IMR-90 (cell line): ENCODE results near the gene GNG5. TPM values are rescaled to one million over a fixed set of nuclear protein-coding genes. Genes with fewer than 3 reads are reported as not detected.

ENCODE experiments used
- ATAC-seq: fragments of 200-7000 bp; cut with Tn5 transposase; 2 replicates; pipeline ENCODE4 v1.9.1; 2020; ENCODE audit warnings: low read depth, mild to moderate bottlenecking, moderate library complexity
- BruUV-seq: library from RNA; stranded (reverse); fragments of 400-500 nt; replicated peaks from 2 replicates; lab custom pipeline; 2021; lab: Mats Ljungman, UMichigan
- CTCF ChIA-PET: fragments of 300-600 bp; formaldehyde crosslinking; extraction: SDS; loops from one replicate; lab custom pipeline; 2021; ENCODE audit warnings: antibody characterized with exemption; lab: Yijun Ruan, JAX
- POLR2A ChIA-PET: fragments of 300-600 bp; sonication (Branson Sonifier 250); formaldehyde crosslinking; loops from one replicate; lab custom pipeline; 2022; ENCODE audit warnings: antibody characterized with exemption; ENCODE audit not compliant: unreplicated experiment; lab: Charles Lee
- DNase-seq: peaks from one replicate; pipeline ENCODE4 v3.0.0; 2013
- H2AFZ ChIP-seq: replicated peaks from 2 replicates; pipeline ENCODE3; 2013; ENCODE audit warnings: low read length, mild to moderate bottlenecking; ENCODE audit not compliant: poor library complexity
- H2AK5ac ChIP-seq: 2 replicates; pipeline ENCODE4 v1.6.1; 2013; ENCODE audit warnings: low read depth, low read length, inconsistent platforms
- H2AK9ac ChIP-seq: replicated peaks from 2 replicates; pipeline ENCODE3; 2013; ENCODE audit warnings: mild to moderate bottlenecking, low read depth, low read length, moderate library complexity; ENCODE audit not compliant: poor library complexity
- H2BK120ac ChIP-seq: 2 replicates; pipeline ENCODE4 v1.6.1; 2013; ENCODE audit warnings: low read depth, low read length, inconsistent platforms
- H2BK15ac ChIP-seq: 3 replicates; pipeline ENCODE4 v1.6.1; 2013; ENCODE audit warnings: low read depth, low read length, inconsistent platforms
- H2BK20ac ChIP-seq: 2 replicates; pipeline ENCODE4 v1.6.1; 2013; ENCODE audit warnings: low read depth, mild to moderate bottlenecking, inconsistent platforms, low read length, moderate library complexity
- H2BK5ac ChIP-seq: 2 replicates; pipeline ENCODE4 v1.6.1; 2013; ENCODE audit warnings: mild to moderate bottlenecking, low read depth, low read length, inconsistent platforms; ENCODE audit not compliant: poor library complexity, severe bottlenecking
- H3K14ac ChIP-seq: replicated peaks from 2 replicates; pipeline ENCODE4 v1.6.1; 2013; ENCODE audit warnings: low read depth, low read length, inconsistent platforms
- H3K18ac ChIP-seq: 2 replicates; pipeline ENCODE4 v1.6.1; 2013; ENCODE audit warnings: low read depth, low read length, control low read depth
- H3K23ac ChIP-seq: 2 replicates; pipeline ENCODE4 v1.6.1; 2013; ENCODE audit warnings: low read depth, low read length, inconsistent platforms
- H3K27ac ChIP-seq: 2 replicates; pipeline ENCODE4 v1.5.1; 2013; ENCODE audit warnings: mild to moderate bottlenecking, control low read depth, low read length; ENCODE audit not compliant: insufficient read depth
- H3K27me3 ChIP-seq: 2 replicates; pipeline ENCODE4 v1.6.1; 2013; ENCODE audit warnings: low read length; ENCODE audit not compliant: control insufficient read depth, insufficient read depth
- H3K36me3 ChIP-seq: 2 replicates; pipeline ENCODE4 v1.6.1; 2013; ENCODE audit warnings: low read length, mixed read lengths; ENCODE audit not compliant: control insufficient read depth, insufficient read depth
- H3K4ac ChIP-seq: 2 replicates; pipeline ENCODE4 v1.6.1; 2013; ENCODE audit warnings: low read depth, low read length, inconsistent platforms
- H3K4me1 ChIP-seq: 2 replicates; pipeline ENCODE4 v1.6.1; 2013; ENCODE audit warnings: low read length, mixed read lengths; ENCODE audit not compliant: control insufficient read depth, insufficient read depth
- H3K4me2 ChIP-seq: 2 replicates; pipeline ENCODE4 v1.6.1; 2013; ENCODE audit warnings: low read depth, mild to moderate bottlenecking, control low read depth, low read length, moderate library complexity
- H3K4me3 ChIP-seq: 2 replicates; pipeline ENCODE4 v1.5.1; 2013; ENCODE audit warnings: low read depth, mild to moderate bottlenecking, control low read depth, low read length, moderate library complexity; ENCODE audit not compliant: insufficient read depth
- H3K56ac ChIP-seq: 2 replicates; pipeline ENCODE4 v1.6.1; 2013; ENCODE audit warnings: low read length, inconsistent platforms; ENCODE audit not compliant: insufficient read depth; ENCODE audit errors: extremely low read depth
- H3K79me1 ChIP-seq, 2 experiments: 2 replicates each; pipeline ENCODE4 v1.6.1; 2013; ENCODE audit warnings: low read length in 2 of 2, inconsistent platforms in 1 of 2, low read depth in 1 of 2
- H3K9ac ChIP-seq: 2 replicates; pipeline ENCODE4 v1.6.1; 2013; ENCODE audit warnings: low read depth, low read length, control low read depth
- H3K9me1 ChIP-seq: 2 replicates; pipeline ENCODE4 v1.6.1; 2013; ENCODE audit warnings: low read length, inconsistent platforms; ENCODE audit not compliant: insufficient read depth
- H3K9me3 ChIP-seq: 2 replicates; pipeline ENCODE4 v1.6.1; 2013; ENCODE audit warnings: low read length; ENCODE audit not compliant: control insufficient read depth, insufficient read depth
- H4K20me1 ChIP-seq: 2 replicates; pipeline ENCODE4 v1.6.1; 2013; ENCODE audit warnings: low read length, inconsistent platforms; ENCODE audit not compliant: insufficient read depth
- H4K5ac ChIP-seq: 2 replicates; pipeline ENCODE4 v1.6.1; 2013; ENCODE audit warnings: mild to moderate bottlenecking, low read depth, low read length, control low read depth
- H4K8ac ChIP-seq, 2 experiments: 2 replicates each; pipeline ENCODE4 v1.6.1; 2013; ENCODE audit warnings: low read depth in 2 of 2, low read length in 2 of 2, control low read depth in 1 of 2, inconsistent platforms in 1 of 2
- H4K91ac ChIP-seq: 2 replicates; pipeline ENCODE4 v1.6.1; 2013; ENCODE audit warnings: low read depth, low read length, inconsistent platforms; ENCODE audit not compliant: insufficient read depth
- BHLHE40 ChIP-seq: fragments of 150-350 bp; IDR thresholded peaks from 2 replicates; pipeline ENCODE4 v1.6.1; 2016; ENCODE audit warnings: mild to moderate bottlenecking, low read depth, low read length
- CEBPB ChIP-seq: IDR thresholded peaks from 2 replicates; pipeline ENCODE4 v1.6.1; 2012; ENCODE audit warnings: low read depth, low read length, improper control_type of control experiment
- CHD1 ChIP-seq: IDR thresholded peaks from 2 replicates; pipeline ENCODE4 v1.6.1; 2012; ENCODE audit warnings: low read depth, low read length, improper control_type of control experiment
- CTCF ChIP-seq: conservative IDR thresholded peaks from 2 replicates; pipeline ENCODE4 v1.5.1; 2012; ENCODE audit warnings: mild to moderate bottlenecking, low read depth, low read length, improper control_type of control experiment
- ELK1 ChIP-seq: fragments of 150-350 bp; IDR thresholded peaks from 2 replicates; pipeline ENCODE4 v1.6.1; 2016; ENCODE audit warnings: low read depth, mild to moderate bottlenecking, low read length, moderate library complexity, borderline replicate concordance
- FOS ChIP-seq: fragments of 150-350 bp; IDR thresholded peaks from 2 replicates; pipeline ENCODE4 v1.6.1; 2016; ENCODE audit warnings: low read depth, low read length
- MAFK ChIP-seq: IDR thresholded peaks from 2 replicates; pipeline ENCODE4 v1.6.1; 2012; ENCODE audit warnings: low read depth, low read length, improper control_type of control experiment
- MAZ ChIP-seq: IDR thresholded peaks from 2 replicates; pipeline ENCODE4 v1.6.1; 2012; ENCODE audit warnings: low read depth, mild to moderate bottlenecking, low read length, improper control_type of control experiment, moderate library complexity, borderline replicate concordance
- MXI1 ChIP-seq: IDR thresholded peaks from 2 replicates; pipeline ENCODE4 v1.6.1; 2012; ENCODE audit warnings: low read depth, mild to moderate bottlenecking, low read length, moderate library complexity, borderline replicate concordance
- NFE2L2 ChIP-seq: fragments of 150-350 bp; IDR thresholded peaks from 2 replicates; pipeline ENCODE4 v1.6.1; 2016; ENCODE audit warnings: low read depth, mild to moderate bottlenecking, low read length
- POLR2A ChIP-seq: IDR thresholded peaks from 2 replicates; pipeline ENCODE4 v1.6.1; 2012; ENCODE audit warnings: mild to moderate bottlenecking, low read depth, low read length
- RAD21 ChIP-seq: IDR thresholded peaks from 2 replicates; pipeline ENCODE4 v1.6.1; 2012; ENCODE audit warnings: low read length, improper control_type of control experiment
- RCOR1 ChIP-seq: IDR thresholded peaks from 2 replicates; pipeline ENCODE4 v1.6.1; 2012; ENCODE audit warnings: mild to moderate bottlenecking, low read length, improper control_type of control experiment; ENCODE audit not compliant: insufficient replicate concordance
- RFX5 ChIP-seq: IDR thresholded peaks from 2 replicates; pipeline ENCODE4 v1.8.0; 2012; ENCODE audit warnings: low read depth, mild to moderate bottlenecking, low read length, moderate library complexity
- SMC3 ChIP-seq: fragments of 150-350 bp; IDR thresholded peaks from 2 replicates; pipeline ENCODE4 v1.6.1; 2016; ENCODE audit warnings: low read depth, mild to moderate bottlenecking, antibody characterized with exemption, low read length, moderate library complexity
- USF2 ChIP-seq: fragments of 150-350 bp; IDR thresholded peaks from 2 replicates; pipeline ENCODE4 v1.6.1; 2017; ENCODE audit warnings: mild to moderate bottlenecking, antibody characterized with exemption, low read length, low read depth
- WGBS, 2 experiments: methylation state at CpG; one replicate each; pipeline versions ENCODE4 v1.1.5 to v1.1.7; 2013; ENCODE audit warnings: missing lambda C conversion rate in 2 of 2; ENCODE audit not compliant: insufficient read length in 1 of 2; ENCODE audit errors: extremely low coverage in 2 of 2; 5-methylcytosine and 5-hydroxymethylcytosine counted together
- dilution Hi-C: fragments of 300-500 bp; cut with HindIII; formaldehyde crosslinking; loops from one replicate; pipeline ENCODE4 v1.14.3; 2018; ENCODE audit warnings: low sequenced_read_pairs; ENCODE audit not compliant: unreplicated experiment
- in situ Hi-C: fragments of 300-500 bp; cut with MboI; formaldehyde crosslinking; loops from 3 replicates; pipeline ENCODE4 v1.14.3; 2019; ENCODE audit warnings: low sequenced_read_pairs, inconsistent platforms, mixed read lengths
- intact Hi-C: fragments of 100-400 bp; cut with micrococcal nuclease; formaldehyde crosslinking; loops from 2 replicates; pipeline ENCODE4 v1.10.0; 2022
- polyA plus RNA-seq, 3 experiments: library from polyadenylated mRNA; depleted of rRNA; stranded (reverse); fragments of >200 nt; gene quantifications; 2 replicates each; pipeline ENCODE4 v1.2.3, GENCODE V29; 2012; ENCODE audit warnings: low replicate concordance in 1 of 3
- total RNA-seq: library from RNA; depleted of rRNA; stranded (reverse); fragments of >200 nt; gene quantifications from 2 replicates; pipeline ENCODE4 v1.2.3, GENCODE V29; 2012

GNG5 gene
- total and polyA plus RNA-seq, 2 of the 4 experiments (the other 2 are of a cell fraction), result 36.4 to 128 TPM

- H3K79me1 ChIP-seq, result peaks cover 4 to 37% of the 10 kb centered on the region in 2 experiments; a peak in 3 of 4 replicates
- peak overlapping the region; percentile 84 for H3K9ac ChIP-seq
- H3K14ac ChIP-seq, result peak overlapping the region; percentile 97; the same call in 1 of the 2 replicates
- no peak overlapping the region for H2AK9ac ChIP-seq
- peaks cover 4% of the 10 kb centered on the region for H4K20me1 ChIP-seq
- no peak overlapping the region for H2BK15ac ChIP-seq
- no peak for TF ChIP-seq CHD1
- no peak for TF ChIP-seq RCOR1
- TF ChIP-seq SMC3, result no peak
- TF ChIP-seq POLR2A, result no peak
- TF ChIP-seq RFX5, result no peak
- TF ChIP-seq USF2, result no peak
- TF ChIP-seq ELK1, result no peak
- TF ChIP-seq NFE2L2, result no peak
- TF ChIP-seq RAD21, result no peak
- no peak for TF ChIP-seq CEBPB
- TF ChIP-seq MAFK, result no peak
- no peak for TF ChIP-seq MXI1
- TF ChIP-seq FOS, result no peak
- no peak for TF ChIP-seq CTCF
- no peak for TF ChIP-seq BHLHE40
- no peak for TF ChIP-seq MAZ
- ATAC-seq, result no peak
- dilution Hi-C loops, result no loop called here
- peak overlapping the region; percentile 60 for H3K4me3 ChIP-seq
- ChIA-PET CTCF (interaction anchor here (0.8 to 1.2 kb wide), 2 partner anchors 103 to 292 kb away, joined by 3 to 4 read pairs; no protein-coding TSS in a partner anchor), POLR2A (interaction anchor here (0.6 to 0.8 kb wide), 2 partner anchors 26 to 1103 kb away, joined by 3 to 7 read pairs; no protein-coding TSS in a partner anchor)
- H3K27me3 ChIP-seq, result no peaks in the 10 kb centered on the region
- H2BK5ac ChIP-seq, result peak overlapping the region; percentile 57
- H2AFZ ChIP-seq, result no peak overlapping the region
- H3K23ac ChIP-seq, result peak overlapping the region; percentile 91
- H3K36me3 ChIP-seq, result peaks cover 6% of the 10 kb centered on the region
- peak; percentile 6 for DNase-seq
- H2BK20ac ChIP-seq, result no peak overlapping the region
- in situ Hi-C loops, result no loop called here
- peak overlapping the region; percentile 67; the same call in 1 of the 2 replicates for H3K56ac ChIP-seq
- no peak overlapping the region for H4K91ac ChIP-seq
- no CpG with 5 or more reads among the region's 9 CpGs for WGBS, 2 experiments
- peak overlapping the region in 1 of 2 experiments; percentile 97; a peak in 2 of 4 replicates for H4K8ac ChIP-seq
- H3K4me2 ChIP-seq, result peak overlapping the region; percentile 88
- H3K9me3 ChIP-seq, result no peaks in the 10 kb centered on the region
- no TSS peak for BruUV-seq
- no peak overlapping the region for H3K18ac ChIP-seq
- H3K4me1 ChIP-seq, result peaks cover 3% of the 10 kb centered on the region
- peak overlapping the region; percentile 89; the same call in 1 of the 2 replicates for H3K4ac ChIP-seq
- no peak overlapping the region for H4K5ac ChIP-seq
- intact Hi-C loops, result loop anchor here (1.0 kb wide), 1 partner anchor 141 kb away; no protein-coding TSS in a partner anchor
- no peak overlapping the region for H2BK120ac ChIP-seq
- H2AK5ac ChIP-seq, result no peak overlapping the region
- H3K27ac ChIP-seq, result 0 out of 2 replicates have a peak overlapping the region, but pooled peaks have one; percentile 21
- peaks cover 4% of the 10 kb centered on the region; the same call in 1 of the 2 replicates for H3K9me1 ChIP-seq
Measured at GRCh38 chr1:84479998-84480397, 26.4 kb downstream of the GNG5 start.
